GM13976 (cell line): ENCODE measurements around the gene STAG1.
"Not testable (repeated sequence)": the region's sequence is repeated elsewhere in the genome, so short reads cannot be mapped to it uniquely, and the experiment has no call there.

Experiments used
- DNase-seq: peaks from one replicate; pipeline ENCODE4 v3.0.0; 2012; ENCODE audit warnings: low spot score
- in situ Hi-C: fragments of 300-500 bp; cut with MboI; formaldehyde crosslinking; loops from one replicate; pipeline ENCODE4 v1.12.0; 2022; ENCODE audit warnings: low sequenced_read_pairs, mixed read lengths, inconsistent platforms; ENCODE audit not compliant: unreplicated experiment
- TF ChIP-seq, protein P1 (sequence below): IDR thresholded peaks from 2 replicates; pipeline ENCODE4 v1.5.1; 2012; ENCODE audit warnings: borderline replicate concordance, mild to moderate bottlenecking; ENCODE audit not compliant: insufficient read depth; ENCODE audit errors: extremely low read depth, missing control alignments, control extremely low read depth

Gene STAG1

GRCh38 chr3:136343446-136343845 lies 408.7 kb downstream of the STAG1 start:
- DNase-seq = no peak
- in situ Hi-C loops = no loop called here
- TF ChIP-seq, protein P1, sequence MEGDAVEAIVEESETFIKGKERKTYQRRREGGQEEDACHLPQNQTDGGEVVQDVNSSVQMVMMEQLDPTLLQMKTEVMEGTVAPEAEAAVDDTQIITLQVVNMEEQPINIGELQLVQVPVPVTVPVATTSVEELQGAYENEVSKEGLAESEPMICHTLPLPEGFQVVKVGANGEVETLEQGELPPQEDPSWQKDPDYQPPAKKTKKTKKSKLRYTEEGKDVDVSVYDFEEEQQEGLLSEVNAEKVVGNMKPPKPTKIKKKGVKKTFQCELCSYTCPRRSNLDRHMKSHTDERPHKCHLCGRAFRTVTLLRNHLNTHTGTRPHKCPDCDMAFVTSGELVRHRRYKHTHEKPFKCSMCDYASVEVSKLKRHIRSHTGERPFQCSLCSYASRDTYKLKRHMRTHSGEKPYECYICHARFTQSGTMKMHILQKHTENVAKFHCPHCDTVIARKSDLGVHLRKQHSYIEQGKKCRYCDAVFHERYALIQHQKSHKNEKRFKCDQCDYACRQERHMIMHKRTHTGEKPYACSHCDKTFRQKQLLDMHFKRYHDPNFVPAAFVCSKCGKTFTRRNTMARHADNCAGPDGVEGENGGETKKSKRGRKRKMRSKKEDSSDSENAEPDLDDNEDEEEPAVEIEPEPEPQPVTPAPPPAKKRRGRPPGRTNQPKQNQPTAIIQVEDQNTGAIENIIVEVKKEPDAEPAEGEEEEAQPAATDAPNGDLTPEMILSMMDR = no peak

GRCh38 chr3:136336329-136337100 lies 415.7 kb downstream of the STAG1 start:
- in situ Hi-C loops = no loop called here
- no peak for DNase-seq
- TF ChIP-seq, protein P1 = no peak

DNA sequence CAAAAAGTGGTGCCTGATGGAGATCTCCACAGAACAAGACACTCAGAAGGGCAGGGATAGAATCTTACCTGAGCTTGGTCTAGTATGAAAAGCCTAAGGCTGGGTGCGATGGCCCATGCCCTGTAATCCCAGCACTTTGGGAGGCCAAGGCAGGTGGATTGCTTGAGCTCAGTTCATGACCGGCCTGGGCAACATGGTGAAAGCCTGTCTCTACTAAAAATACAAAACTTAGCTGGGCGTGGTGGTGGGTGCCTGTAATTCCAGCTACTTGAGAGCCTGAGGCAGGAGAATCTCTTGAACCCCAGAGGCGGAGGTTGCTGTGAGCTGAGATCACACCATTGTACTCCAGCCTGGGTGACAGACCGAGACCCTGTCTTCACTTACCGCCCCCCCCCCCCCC lies 417.5 kb downstream of the STAG1 start:
- in situ Hi-C loops, DNase-seq: not testable (repeated sequence)

DNA sequence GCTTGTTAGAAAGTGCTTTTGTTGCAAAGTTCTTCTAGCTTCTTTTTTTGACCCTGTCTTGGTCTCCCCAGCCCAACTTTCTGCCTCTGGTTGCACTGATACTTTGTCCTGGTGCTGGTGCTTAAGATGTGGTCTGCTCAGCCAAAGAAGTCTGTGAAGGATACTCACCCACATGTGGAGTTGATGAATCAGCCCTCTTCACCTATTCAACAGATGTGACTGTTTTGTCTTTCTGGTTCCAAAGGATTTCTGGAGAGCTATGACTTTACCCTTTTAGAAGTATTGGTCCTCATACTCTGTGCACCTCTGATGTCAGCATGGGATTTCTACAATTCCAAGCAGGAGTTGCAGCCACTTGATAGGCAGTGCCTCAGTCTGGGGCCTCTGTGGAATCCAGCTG lies 418.0 kb downstream of the STAG1 start:
- TF ChIP-seq, protein P1 = no peak
- in situ Hi-C loops = no loop called here
- DNase-seq = no peak

- TF ChIP-seq, protein P1 = no peak
- in situ Hi-C loops = no loop called here
- DNase-seq = no peak
These were observed 419.4 kb downstream of the STAG1 start for GRCh38 chr3:136332776-136333175.

GRCh38 chr3:136332302-136332701 lies 419.9 kb downstream of the STAG1 start:
- TF ChIP-seq, protein P1 = no peak
- no peak for DNase-seq
- in situ Hi-C loops = no loop called here

GRCh38 chr3:136330900-136331299 lies 421.3 kb downstream of the STAG1 start:
- no peak for DNase-seq
- in situ Hi-C loops = no loop called here
- TF ChIP-seq, protein P1 = no peak
